ENCODE data around the gene INS.

The INS gene

DNA sequence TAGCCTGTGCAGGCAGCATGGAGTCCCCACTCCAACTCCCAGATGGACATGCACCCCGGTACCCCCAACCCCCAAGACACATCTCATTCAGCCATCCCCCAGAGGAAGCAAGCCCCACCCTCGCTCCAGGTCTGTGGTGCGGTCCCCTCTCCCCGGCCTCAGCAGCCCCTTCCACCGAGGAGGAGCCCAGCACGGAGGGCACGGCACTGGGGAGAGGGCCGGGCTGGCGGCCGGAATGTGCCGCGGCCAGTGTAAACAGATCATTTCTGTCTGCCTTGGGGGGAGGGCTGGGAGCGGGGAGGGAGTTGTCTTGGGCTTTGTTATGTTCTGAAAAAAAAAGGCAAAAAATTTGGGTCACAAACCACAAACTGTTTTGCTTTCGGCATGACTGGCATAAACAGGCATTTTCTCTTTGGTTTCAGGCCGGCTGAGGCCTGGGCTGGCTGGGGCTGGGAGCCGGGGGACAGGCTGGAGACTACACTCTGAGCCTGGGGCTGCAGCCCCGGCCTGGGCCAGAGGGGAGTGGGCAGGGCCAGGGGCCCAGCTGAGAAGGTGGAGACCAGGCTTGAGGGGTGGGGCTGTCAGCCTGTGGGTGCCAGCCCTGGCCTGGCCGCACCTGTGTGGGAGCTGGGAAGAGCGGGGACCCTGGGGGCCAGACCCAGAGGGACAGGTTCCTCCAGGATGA, 38.6 kb downstream of the INS start:
- Histone ChIP-seq H3K79me2 (ENCODE audit: insufficient read depth, low read depth) (no peaks in the 10 kb centered on the region), H3K27ac (no peak overlapping the region), H3K36me3 (ENCODE audit: insufficient read depth) (no peaks in the 10 kb centered on the region), H3K4me1 (ENCODE audit: low read depth, poor library complexity, severe bottlenecking) (peaks cover 5% of the 10 kb centered on the region), H3K27me3 (ENCODE audit: insufficient read depth, low read depth) (peaks cover 37% of the 10 kb centered on the region; the same call in 1 of the 2 replicates), H3K4me3 (IDR thresholded peaks at IDR 0.05; ENCODE audit: insufficient read depth, low read depth, low read length) (no peak overlapping the region), H2AFZ (ENCODE audit: low read depth) (peak overlapping the region; percentile 17; the same call in 1 of the 2 replicates), H3K9ac (no peak overlapping the region), H3K4me2 (no peak overlapping the region; the same call in 1 of the 2 replicates), H4K20me1 (ENCODE audit: insufficient read depth) (no peaks in the 10 kb centered on the region)
- TF ChIP-seq, protein P1, sequence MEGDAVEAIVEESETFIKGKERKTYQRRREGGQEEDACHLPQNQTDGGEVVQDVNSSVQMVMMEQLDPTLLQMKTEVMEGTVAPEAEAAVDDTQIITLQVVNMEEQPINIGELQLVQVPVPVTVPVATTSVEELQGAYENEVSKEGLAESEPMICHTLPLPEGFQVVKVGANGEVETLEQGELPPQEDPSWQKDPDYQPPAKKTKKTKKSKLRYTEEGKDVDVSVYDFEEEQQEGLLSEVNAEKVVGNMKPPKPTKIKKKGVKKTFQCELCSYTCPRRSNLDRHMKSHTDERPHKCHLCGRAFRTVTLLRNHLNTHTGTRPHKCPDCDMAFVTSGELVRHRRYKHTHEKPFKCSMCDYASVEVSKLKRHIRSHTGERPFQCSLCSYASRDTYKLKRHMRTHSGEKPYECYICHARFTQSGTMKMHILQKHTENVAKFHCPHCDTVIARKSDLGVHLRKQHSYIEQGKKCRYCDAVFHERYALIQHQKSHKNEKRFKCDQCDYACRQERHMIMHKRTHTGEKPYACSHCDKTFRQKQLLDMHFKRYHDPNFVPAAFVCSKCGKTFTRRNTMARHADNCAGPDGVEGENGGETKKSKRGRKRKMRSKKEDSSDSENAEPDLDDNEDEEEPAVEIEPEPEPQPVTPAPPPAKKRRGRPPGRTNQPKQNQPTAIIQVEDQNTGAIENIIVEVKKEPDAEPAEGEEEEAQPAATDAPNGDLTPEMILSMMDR (conservative IDR thresholded peaks at IDR 0.05; ENCODE audit: low read depth, low read length) = no peak

- Histone ChIP-seq H4K20me1 (ENCODE audit: insufficient read depth) (no peaks in the 10 kb centered on the region), H3K4me1 (ENCODE audit: low read depth, poor library complexity, severe bottlenecking) (peaks cover 5% of the 10 kb centered on the region), H3K4me3 (IDR thresholded peaks at IDR 0.05; ENCODE audit: insufficient read depth, low read depth, low read length) (no peak overlapping the region), H3K4me2 (no peak overlapping the region), H3K36me3 (ENCODE audit: insufficient read depth) (no peaks in the 10 kb centered on the region), H2AFZ (ENCODE audit: low read depth) (no peak overlapping the region), H3K27ac (no peak overlapping the region), H3K9ac (no peak overlapping the region), H3K79me2 (ENCODE audit: insufficient read depth, low read depth) (no peaks in the 10 kb centered on the region), H3K27me3 (ENCODE audit: insufficient read depth, low read depth) (peaks cover 45% of the 10 kb centered on the region; the same call in 1 of the 2 replicates)
- TF ChIP-seq, protein P1 (conservative IDR thresholded peaks at IDR 0.05; ENCODE audit: low read depth, low read length) = no peak
Observed at GRCh38 chr11:2121227-2122130, 39.5 kb downstream of the INS start.

DNA sequence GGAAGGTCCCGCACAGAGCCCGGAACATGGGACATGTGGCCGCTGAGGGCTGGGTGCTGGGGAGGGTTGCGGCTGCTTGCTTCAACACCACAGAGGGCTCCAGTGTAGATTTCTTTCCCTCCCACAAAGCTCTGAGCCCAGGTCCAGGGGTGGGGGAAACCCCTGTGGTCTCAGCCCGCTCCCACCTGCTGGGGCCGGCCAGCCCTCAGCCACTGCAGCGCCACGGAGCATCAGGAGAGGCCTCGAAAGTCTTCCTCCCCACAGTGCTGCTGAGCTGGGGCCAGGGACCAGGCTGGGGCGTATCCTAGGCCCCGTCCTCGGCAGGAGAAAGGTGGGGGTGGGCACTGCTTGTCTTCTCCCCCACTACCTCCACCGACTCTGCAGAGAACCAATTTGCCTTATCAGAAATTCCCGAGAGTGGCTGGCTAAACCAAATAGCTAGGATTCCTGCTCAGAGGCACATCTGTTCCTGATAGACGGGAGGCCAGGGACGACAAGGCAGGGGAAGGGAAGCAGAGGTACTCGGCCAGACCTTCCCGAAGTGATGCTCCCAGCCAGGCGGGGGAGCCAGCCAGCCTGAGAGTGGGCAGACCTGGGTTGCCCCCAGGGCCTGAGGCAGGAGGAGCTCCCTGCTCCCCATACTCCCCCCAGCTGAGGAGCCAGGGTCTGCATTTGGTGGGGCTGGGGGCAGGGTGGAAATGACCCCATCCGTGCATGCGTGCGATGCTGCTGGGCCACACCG, 40.5 kb downstream of the INS start:
- Histone ChIP-seq H3K9ac (no peak overlapping the region), H3K36me3 (ENCODE audit: insufficient read depth) (no peaks in the 10 kb centered on the region), H2AFZ (ENCODE audit: low read depth) (no peak overlapping the region), H3K4me3 (IDR thresholded peaks at IDR 0.05; ENCODE audit: insufficient read depth, low read depth, low read length) (no peak overlapping the region), H3K4me2 (no peak overlapping the region), H3K27ac (no peak overlapping the region), H3K27me3 (ENCODE audit: insufficient read depth, low read depth) (peaks cover 55% of the 10 kb centered on the region; the same call in 1 of the 2 replicates), H3K79me2 (ENCODE audit: insufficient read depth, low read depth) (no peaks in the 10 kb centered on the region), H3K4me1 (ENCODE audit: low read depth, poor library complexity, severe bottlenecking) (peaks cover 5% of the 10 kb centered on the region), H4K20me1 (ENCODE audit: insufficient read depth) (no peaks in the 10 kb centered on the region)
- TF ChIP-seq, protein P1 (conservative IDR thresholded peaks at IDR 0.05; ENCODE audit: low read depth, low read length) = no peak

- Histone ChIP-seq H3K9ac (no peak overlapping the region), H2AFZ (ENCODE audit: low read depth) (no peak overlapping the region), H4K20me1 (ENCODE audit: insufficient read depth) (no peaks in the 10 kb centered on the region), H3K4me2 (no peak overlapping the region), H3K79me2 (ENCODE audit: insufficient read depth, low read depth) (no peaks in the 10 kb centered on the region), H3K27me3 (ENCODE audit: insufficient read depth, low read depth) (peaks cover 65% of the 10 kb centered on the region), H3K4me1 (ENCODE audit: low read depth, poor library complexity, severe bottlenecking) (peaks cover 5% of the 10 kb centered on the region), H3K36me3 (ENCODE audit: insufficient read depth) (no peaks in the 10 kb centered on the region), H3K27ac (no peak overlapping the region), H3K4me3 (IDR thresholded peaks at IDR 0.05; ENCODE audit: insufficient read depth, low read depth, low read length) (no peak overlapping the region)
- TF ChIP-seq, protein P1 (conservative IDR thresholded peaks at IDR 0.05; ENCODE audit: low read depth, low read length) = no peak
Observed at GRCh38 chr11:2118677-2119076, 42.3 kb downstream of the INS start.

All from KMS-11 (cell line).